OCI-LY1 (cell line): ENCODE results near the gene PDZD7.

Source experiments
- H2AFZ ChIP-seq: fragments of 200-600 bp; sonication (generic), shearing (Covaris generic); 2 replicates; pipeline ENCODE4 v1.6.0; 2014; ENCODE audit warnings: antibody characterized with exemption, mild to moderate bottlenecking, low read length
- H3F3A ChIP-seq: fragments of 200-600 bp; sonication (generic), shearing (Covaris generic); 2 replicates; pipeline ENCODE4 v1.6.0; 2014; ENCODE audit warnings: mild to moderate bottlenecking, antibody characterized with exemption, low read length, moderate library complexity; ENCODE audit not compliant: insufficient read depth
- H3K27ac ChIP-seq: fragments of 200-600 bp; sonication (generic); 2 replicates; pipeline ENCODE4 v1.5.1; 2014; ENCODE audit warnings: low read length, mixed run types, mild to moderate bottlenecking, low read depth; ENCODE audit not compliant: poor library complexity, severe bottlenecking
- H3K27me3 ChIP-seq: fragments of 200-600 bp; sonication (generic); 2 replicates; pipeline ENCODE4 v1.6.0; 2014; ENCODE audit warnings: antibody characterized with exemption, mild to moderate bottlenecking, low read length, moderate library complexity; ENCODE audit not compliant: insufficient read depth
- H3K36me3 ChIP-seq: fragments of 200-600 bp; sonication (generic); 2 replicates; pipeline ENCODE4 v1.6.1; 2014; ENCODE audit warnings: mild to moderate bottlenecking, antibody characterized with exemption, low read length, moderate library complexity, mixed read lengths; ENCODE audit not compliant: insufficient read depth
- H3K4me1 ChIP-seq: fragments of 200-600 bp; sonication (generic); 2 replicates; pipeline ENCODE4 v1.5.1; 2014; ENCODE audit warnings: mild to moderate bottlenecking, low read length, moderate library complexity; ENCODE audit not compliant: insufficient read depth, severe bottlenecking
- H3K4me2 ChIP-seq: fragments of 200-600 bp; sonication (generic), shearing (Covaris generic); 2 replicates; pipeline ENCODE4 v1.6.1; 2014; ENCODE audit warnings: low read length
- H3K4me3 ChIP-seq: fragments of 200-600 bp; sonication (generic); 2 replicates; pipeline ENCODE4 v1.5.1; 2014; ENCODE audit warnings: low read length, low read depth, mild to moderate bottlenecking, mixed read lengths; ENCODE audit not compliant: poor library complexity, severe bottlenecking
- H3K79me2 ChIP-seq: fragments of 200-600 bp; shearing (Covaris generic); 2 replicates; pipeline ENCODE4 v1.6.1; 2016; ENCODE audit warnings: mixed run types, low read length, mixed read lengths; ENCODE audit not compliant: insufficient read depth
- H3K9ac ChIP-seq: fragments of 200-600 bp; sonication (generic), shearing (Covaris generic); 2 replicates; pipeline ENCODE4 v1.6.1; 2014; ENCODE audit warnings: mild to moderate bottlenecking, low read length, mixed read lengths
- H3K9me2 ChIP-seq: fragments of 200-600 bp; sonication (generic), shearing (Covaris generic); 2 replicates; pipeline ENCODE4 v1.6.1; 2014; ENCODE audit warnings: low read depth, mild to moderate bottlenecking, low read length, mixed read lengths
- H3K9me3 ChIP-seq: fragments of 200-600 bp; shearing (Covaris generic); 2 replicates; pipeline ENCODE4 v1.6.1; 2014; ENCODE audit warnings: low read length, mixed read lengths
- H4K20me1 ChIP-seq: fragments of 200-600 bp; sonication (generic), shearing (Covaris generic); 2 replicates; pipeline ENCODE4 v1.6.0; 2016; ENCODE audit warnings: mild to moderate bottlenecking, low read length; ENCODE audit not compliant: insufficient read depth
- EZH2 ChIP-seq: fragments of 200-600 bp; sonication (generic), shearing (Covaris generic); IDR thresholded peaks from 2 replicates; pipeline ENCODE4 v1.8.0; 2017; ENCODE audit warnings: borderline replicate concordance, mixed run types, mild to moderate bottlenecking, antibody characterized with exemption, low read length, moderate library complexity, mixed read lengths
- TF ChIP-seq, protein P1 (sequence below): fragments of 200-600 bp; sonication (generic), shearing (Covaris generic); IDR thresholded peaks from 2 replicates; pipeline ENCODE4 v1.5.1; 2017; ENCODE audit warnings: mild to moderate bottlenecking, antibody characterized with exemption, low read length, moderate library complexity, mixed read lengths

PDZD7 gene

DNA sequence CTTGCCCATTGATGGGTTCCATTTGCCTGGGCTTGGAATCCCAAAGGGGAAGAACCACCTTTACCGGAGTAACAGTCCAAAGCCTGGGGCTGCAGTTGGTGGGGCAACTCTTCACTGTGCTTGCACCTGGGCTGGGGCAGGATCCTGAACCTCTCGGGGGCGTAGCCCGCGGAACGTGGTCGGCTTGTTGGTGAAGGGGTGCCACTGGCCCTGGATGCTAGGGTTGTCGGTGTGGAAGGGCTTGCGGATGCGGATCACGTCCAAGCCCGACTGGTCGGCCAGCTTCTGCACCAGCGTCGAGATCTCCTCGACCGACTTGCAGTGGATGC, 44.3 kb downstream of the PDZD7 start:
- peak overlapping the region; percentile 95 for H3K4me2 ChIP-seq
- no peaks in the 10 kb centered on the region for H3K9me3 ChIP-seq
- H3K9ac ChIP-seq = peak overlapping the region; percentile 86
- no peak overlapping the region for H3K27ac ChIP-seq
- no peaks in the 10 kb centered on the region for H3K9me2 ChIP-seq
- H3K36me3 ChIP-seq = peaks cover 30% of the 10 kb centered on the region
- H3K27me3 ChIP-seq = no peaks in the 10 kb centered on the region
- H3K4me1 ChIP-seq = peaks cover 16% of the 10 kb centered on the region
- H2AFZ ChIP-seq = no peak overlapping the region
- TF ChIP-seq, protein P1, sequence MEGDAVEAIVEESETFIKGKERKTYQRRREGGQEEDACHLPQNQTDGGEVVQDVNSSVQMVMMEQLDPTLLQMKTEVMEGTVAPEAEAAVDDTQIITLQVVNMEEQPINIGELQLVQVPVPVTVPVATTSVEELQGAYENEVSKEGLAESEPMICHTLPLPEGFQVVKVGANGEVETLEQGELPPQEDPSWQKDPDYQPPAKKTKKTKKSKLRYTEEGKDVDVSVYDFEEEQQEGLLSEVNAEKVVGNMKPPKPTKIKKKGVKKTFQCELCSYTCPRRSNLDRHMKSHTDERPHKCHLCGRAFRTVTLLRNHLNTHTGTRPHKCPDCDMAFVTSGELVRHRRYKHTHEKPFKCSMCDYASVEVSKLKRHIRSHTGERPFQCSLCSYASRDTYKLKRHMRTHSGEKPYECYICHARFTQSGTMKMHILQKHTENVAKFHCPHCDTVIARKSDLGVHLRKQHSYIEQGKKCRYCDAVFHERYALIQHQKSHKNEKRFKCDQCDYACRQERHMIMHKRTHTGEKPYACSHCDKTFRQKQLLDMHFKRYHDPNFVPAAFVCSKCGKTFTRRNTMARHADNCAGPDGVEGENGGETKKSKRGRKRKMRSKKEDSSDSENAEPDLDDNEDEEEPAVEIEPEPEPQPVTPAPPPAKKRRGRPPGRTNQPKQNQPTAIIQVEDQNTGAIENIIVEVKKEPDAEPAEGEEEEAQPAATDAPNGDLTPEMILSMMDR = no peak
- TF ChIP-seq EZH2 = no peak
- peak overlapping the region; percentile 88 for H3K4me3 ChIP-seq
- peaks cover 15% of the 10 kb centered on the region for H3K79me2 ChIP-seq
- no peaks in the 10 kb centered on the region for H3F3A ChIP-seq
- H4K20me1 ChIP-seq = no peaks in the 10 kb centered on the region

DNA sequence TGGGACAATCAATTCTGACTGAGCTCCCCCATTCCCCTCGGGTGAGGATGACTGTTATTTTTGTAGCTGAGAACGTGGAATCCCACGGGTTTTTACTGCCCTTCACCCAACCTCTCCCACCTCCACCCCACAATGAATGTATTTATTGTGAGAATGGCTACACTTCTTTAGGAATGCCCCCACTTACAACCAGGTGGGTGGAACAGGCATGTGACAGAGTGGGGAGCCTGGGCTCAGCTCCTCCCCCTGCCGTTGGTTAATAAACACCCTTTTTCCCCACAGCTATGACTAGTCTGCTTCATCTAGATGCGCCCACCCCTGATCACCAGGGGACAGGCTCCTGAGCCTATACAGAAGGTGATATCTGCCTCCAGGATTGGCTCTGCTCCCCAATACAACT, 45.6 kb downstream of the PDZD7 start:
- Histone ChIP-seq H3K27me3 (no peaks in the 10 kb centered on the region), H3K9ac (no peak overlapping the region), H3K36me3 (peaks cover 18% of the 10 kb centered on the region), H4K20me1 (no peaks in the 10 kb centered on the region), H3K9me2 (no peaks in the 10 kb centered on the region), H3K79me2 (peaks cover 15% of the 10 kb centered on the region), H3K4me3 (no peak overlapping the region), H3F3A (no peaks in the 10 kb centered on the region), H3K4me1 (peaks cover 16% of the 10 kb centered on the region), H2AFZ (no peak overlapping the region), H3K4me2 (peak overlapping the region; percentile 95; the same call in 1 of the 2 replicates), H3K27ac (no peak overlapping the region), H3K9me3 (no peaks in the 10 kb centered on the region)
- TF ChIP-seq, protein P1 = no peak
- no peak for TF ChIP-seq EZH2

DNA sequence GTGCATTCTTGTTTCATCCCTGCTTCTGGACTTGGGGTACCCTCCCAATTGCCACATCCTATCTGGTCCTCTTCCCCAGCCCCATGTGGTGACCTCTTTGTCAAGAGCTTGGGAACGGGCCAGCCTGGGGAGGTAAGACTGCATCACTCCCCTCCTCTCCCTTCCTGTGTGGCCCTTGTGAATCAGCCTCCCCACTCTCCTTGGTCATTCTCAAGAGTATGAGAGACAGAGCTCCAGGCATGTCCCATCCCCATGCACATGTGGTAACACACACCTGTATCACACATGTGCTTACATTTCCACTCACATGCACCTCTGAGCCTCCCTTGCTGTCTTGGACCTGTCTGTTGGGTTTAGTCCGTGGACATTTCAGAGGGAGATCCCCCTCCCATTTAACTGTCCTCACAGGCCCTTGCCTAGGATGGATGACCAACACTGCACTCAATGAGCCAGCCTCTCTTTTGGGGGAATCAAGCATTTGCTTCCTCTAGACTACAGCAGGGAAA, 46.2 kb downstream of the PDZD7 start:
- no peak overlapping the region for H3K27ac ChIP-seq
- TF ChIP-seq, protein P1 = no peak
- TF ChIP-seq EZH2 = no peak

More for the DNA sequence above, 46.2 kb downstream of the PDZD7 start:
- Histone ChIP-seq H3K27me3 (no peaks in the 10 kb centered on the region), H3K36me3 (peaks cover 12% of the 10 kb centered on the region), H3F3A (no peaks in the 10 kb centered on the region), H3K4me1 (peaks cover 16% of the 10 kb centered on the region), H2AFZ (no peak overlapping the region), H3K4me2 (no peak overlapping the region), H4K20me1 (no peaks in the 10 kb centered on the region), H3K9me2 (no peaks in the 10 kb centered on the region), H3K9me3 (no peaks in the 10 kb centered on the region), H3K9ac (no peak overlapping the region), H3K79me2 (peaks cover 15% of the 10 kb centered on the region), H3K4me3 (no peak overlapping the region)
